ENCODE data around the gene MINK1.
"Not testable (repeated sequence)": the region's sequence is repeated elsewhere in the genome, so short reads cannot be mapped to it uniquely, and the experiment has no call there.

The MINK1 gene

GRCh38 chr17:4849011-4849536, 15.9 kb downstream of the MINK1 start:
- DNase-seq = no peak

GRCh38 chr17:4850246-4850645, 17.1 kb downstream of the MINK1 start:
- no peak for DNase-seq

GRCh38 chr17:4851084-4851483, 17.9 kb downstream of the MINK1 start:
- DNase-seq = no peak

GRCh38 chr17:4852567-4853207, 19.5 kb downstream of the MINK1 start:
- DNase-seq = peak; percentile 7 to 44

GRCh38 chr17:4853208-4853671, 20.1 kb downstream of the MINK1 start:
- DNase-seq = peak; percentile 1 to 42

GRCh38 chr17:4854111-4854681, 21.1 kb downstream of the MINK1 start:
- no peak for DNase-seq

- no peak for DNase-seq
Observed at GRCh38 chr17:4856271-4856936, 23.3 kb downstream of the MINK1 start.

GRCh38 chr17:4856937-4857314, 23.8 kb downstream of the MINK1 start:
- no peak for DNase-seq

- not testable (repeated sequence) for DNase-seq
Observed at GRCh38 chr17:4857347-4857746, 24.2 kb downstream of the MINK1 start.

- DNase-seq = no peak
Observed at GRCh38 chr17:4858068-4858881, 25.1 kb downstream of the MINK1 start.

- DNase-seq = no peak
Observed at GRCh38 chr17:4858882-4859260, 25.7 kb downstream of the MINK1 start.

GRCh38 chr17:4859816-4860625, 26.9 kb downstream of the MINK1 start:
- DNase-seq = no peak

GRCh38 chr17:4860651-4861050, 27.5 kb downstream of the MINK1 start:
- DNase-seq = no peak

- no peak for DNase-seq
Observed at GRCh38 chr17:4861052-4861451, 27.9 kb downstream of the MINK1 start.

GRCh38 chr17:4862720-4863119, 29.6 kb downstream of the MINK1 start:
- no peak for DNase-seq

- DNase-seq = no peak
Observed at GRCh38 chr17:4863321-4863720, 30.2 kb downstream of the MINK1 start.

GRCh38 chr17:4867535-4867934, 34.4 kb downstream of the MINK1 start:
- DNase-seq = not testable (repeated sequence)

- not testable (repeated sequence) for DNase-seq
Observed at GRCh38 chr17:4869058-4869998, 36.2 kb downstream of the MINK1 start.

GRCh38 chr17:4870855-4871254, 37.7 kb downstream of the MINK1 start:
- no peak for DNase-seq

GRCh38 chr17:4872786-4873185, 39.6 kb downstream of the MINK1 start:
- DNase-seq = no peak

- DNase-seq = no peak
Observed at GRCh38 chr17:4877089-4877488, 43.9 kb downstream of the MINK1 start.

Data from CD4-positive, alpha-beta T cell treated with Interleukin-1 beta for 1 hour (primary cell).